ENCODE measurements around the gene SLC17A5.
"Not testable (repeated sequence)": the region's sequence is repeated elsewhere in the genome, so short reads cannot be mapped to it uniquely, and the experiment has no call there.

The SLC17A5 gene

GRCh38 chr6:73564578-73565345 is 89.0 kb downstream of the SLC17A5 start:
- no peak for DNase-seq

- DNase-seq: no peak
These were observed 91.2 kb downstream of the SLC17A5 start for GRCh38 chr6:73562558-73562957.

- no peak for DNase-seq
These were observed 92.9 kb downstream of the SLC17A5 start for GRCh38 chr6:73560853-73561407.

- no peak for DNase-seq
These were observed 93.5 kb downstream of the SLC17A5 start for GRCh38 chr6:73560182-73560732.

- not testable (repeated sequence) for DNase-seq
These were observed 94.4 kb downstream of the SLC17A5 start for GRCh38 chr6:73559399-73559794.

- no peak for DNase-seq
These were observed 95.0 kb downstream of the SLC17A5 start for GRCh38 chr6:73558624-73559398.

GRCh38 chr6:73556836-73557235 is 97.0 kb downstream of the SLC17A5 start:
- no peak for DNase-seq

- not testable (repeated sequence) for DNase-seq
These were observed 98.3 kb downstream of the SLC17A5 start for GRCh38 chr6:73555380-73555949.

GRCh38 chr6:73551115-73551514 is 102.7 kb downstream of the SLC17A5 start:
- DNase-seq: not testable (repeated sequence)

- DNase-seq: no peak
These were observed 105.0 kb downstream of the SLC17A5 start for GRCh38 chr6:73548458-73549446.

GRCh38 chr6:73547036-73547435 is 106.8 kb downstream of the SLC17A5 start:
- DNase-seq: no peak
